HG03460 (cell line): ENCODE results near the gene GRIN2C.

Experiments used
- ATAC-seq: cut with Tn5 transposase; IDR thresholded peaks from one replicate; pipeline ENCODE4 v1.9.1; 2021; ENCODE audit not compliant: unreplicated experiment

GRIN2C gene

GRCh38 chr17:74864866-74865395, 5.2 kb upstream of the GRIN2C start:
- no peak for ATAC-seq

- no peak for ATAC-seq
These were observed 4.7 kb upstream of the GRIN2C start for GRCh38 chr17:74864297-74864865.

- ATAC-seq: no peak
These were observed 4.0 kb upstream of the GRIN2C start for GRCh38 chr17:74863420-74864296.

GRCh38 chr17:74862919-74863318, 3.2 kb upstream of the GRIN2C start:
- no peak for ATAC-seq

- no peak for ATAC-seq
These were observed 2.6 kb upstream of the GRIN2C start for GRCh38 chr17:74862108-74862901.

- ATAC-seq: no peak
These were observed 2.0 kb upstream of the GRIN2C start for GRCh38 chr17:74861662-74862107.

- ATAC-seq: no peak
These were observed 1.4 kb upstream of the GRIN2C start for GRCh38 chr17:74860872-74861661.

- ATAC-seq: no peak
These were observed 665 bp upstream of the GRIN2C start for GRCh38 chr17:74860229-74860871.

GRCh38 chr17:74858672-74859458, 820 bp downstream of the GRIN2C start:
- no peak for ATAC-seq

- no peak for ATAC-seq
These were observed 2.5 kb downstream of the GRIN2C start for GRCh38 chr17:74857191-74857590.

GRCh38 chr17:74856112-74856511, 3.6 kb downstream of the GRIN2C start:
- ATAC-seq: no peak

GRCh38 chr17:74855323-74855722, 4.4 kb downstream of the GRIN2C start:
- ATAC-seq: no peak

GRCh38 chr17:74854792-74855191, 4.9 kb downstream of the GRIN2C start:
- no peak for ATAC-seq

- ATAC-seq: no peak
These were observed 6.0 kb downstream of the GRIN2C start for GRCh38 chr17:74853669-74854068.

GRCh38 chr17:74853048-74853397, 6.7 kb downstream of the GRIN2C start:
- no peak for ATAC-seq

- ATAC-seq: no peak
These were observed 7.2 kb downstream of the GRIN2C start for GRCh38 chr17:74852237-74853047.

- no peak for ATAC-seq
These were observed 8.0 kb downstream of the GRIN2C start for GRCh38 chr17:74851612-74852236.

GRCh38 chr17:74850914-74851313, 8.8 kb downstream of the GRIN2C start:
- ATAC-seq: no peak
